GM21381 (cell line): Measurements from ENCODE around the gene LMOD3.

Experiments
- ATAC-seq: cut with Tn5 transposase; IDR thresholded peaks from one replicate; pipeline ENCODE4 v1.9.1; 2021; ENCODE audit warnings: mild to moderate bottlenecking, moderate library complexity; ENCODE audit not compliant: unreplicated experiment

LMOD3 gene

DNA sequence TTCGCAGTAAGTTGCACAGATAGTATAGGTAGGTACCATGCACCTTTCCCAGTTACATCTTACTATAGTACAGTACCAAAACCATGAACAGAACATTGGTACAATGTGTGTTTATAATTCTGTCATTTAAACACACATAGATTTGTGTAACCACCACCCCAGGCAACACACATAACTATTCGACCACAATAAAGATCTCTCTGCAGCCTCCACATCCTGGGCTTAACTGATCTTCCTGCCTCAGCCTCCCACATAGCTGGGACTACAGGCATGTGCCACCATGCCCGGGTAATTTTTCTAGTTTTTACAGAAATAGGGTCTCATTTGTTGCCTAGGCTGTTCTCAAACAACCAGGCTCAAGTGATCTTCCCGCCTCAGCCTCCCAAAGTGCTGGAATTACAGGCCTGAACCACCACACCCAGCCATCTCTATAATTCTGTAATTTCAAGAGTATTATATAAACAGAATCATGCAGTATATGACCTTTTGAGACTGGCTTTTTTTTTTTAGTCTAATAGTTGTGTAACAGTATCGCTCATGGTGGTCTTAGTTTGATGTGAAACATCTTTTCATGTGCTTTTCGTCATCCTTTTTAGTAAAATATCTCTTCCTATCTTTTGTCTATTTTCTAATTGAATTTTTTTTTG, 57.0 kb downstream of the LMOD3 start:
- no peak for ATAC-seq

DNA sequence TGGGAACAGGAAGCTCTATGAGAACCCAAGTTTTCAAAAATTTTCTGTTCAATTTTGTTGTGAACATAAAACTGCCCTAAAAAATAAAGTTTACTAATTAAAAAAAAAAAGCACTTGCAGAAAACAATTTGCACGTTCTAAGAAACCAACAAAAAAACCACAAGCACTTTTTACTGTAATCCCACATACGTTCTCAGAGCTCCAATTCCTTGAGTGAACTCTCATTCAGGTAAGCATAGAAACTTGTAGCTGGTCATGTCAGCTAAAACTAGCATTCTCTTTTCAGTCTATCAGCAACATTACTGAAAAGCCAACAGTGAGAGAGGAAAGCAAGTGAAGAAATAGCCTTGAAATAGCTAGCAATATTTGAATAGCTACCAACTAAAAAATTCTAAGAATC, 58.8 kb downstream of the LMOD3 start:
- ATAC-seq, result no peak

DNA sequence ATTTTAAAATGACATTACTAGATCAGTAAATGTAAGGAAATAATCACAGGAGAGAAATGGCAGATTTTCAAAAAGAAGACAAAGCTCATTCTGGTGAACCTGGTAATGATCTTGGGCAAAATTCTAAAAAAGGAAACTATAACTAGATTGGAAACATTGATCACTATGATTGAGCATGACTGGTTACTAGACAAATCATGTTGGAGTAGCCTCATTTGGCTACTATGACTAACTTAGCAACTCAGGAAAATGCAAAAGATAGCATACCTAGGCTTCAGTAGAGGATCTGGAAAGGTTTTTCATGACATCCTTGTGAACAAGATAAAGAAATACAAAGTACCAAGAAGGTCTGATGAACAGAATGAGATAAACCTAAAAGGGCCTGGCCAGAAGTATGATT, 62.7 kb downstream of the LMOD3 start:
- no peak for ATAC-seq

DNA sequence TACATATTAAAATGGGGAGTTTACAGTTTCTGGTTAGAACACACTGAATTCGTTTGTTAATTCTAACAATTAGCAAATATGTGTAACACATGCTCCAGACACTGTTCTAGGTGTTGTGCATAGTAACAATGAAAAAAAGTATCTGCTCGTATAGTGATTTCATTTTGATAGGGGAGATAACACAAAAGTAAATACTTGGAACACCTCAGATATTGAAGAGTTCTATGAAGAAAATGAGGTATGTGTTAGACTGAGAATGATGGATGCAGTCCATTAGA, 63.5 kb downstream of the LMOD3 start:
- ATAC-seq, result no peak

DNA sequence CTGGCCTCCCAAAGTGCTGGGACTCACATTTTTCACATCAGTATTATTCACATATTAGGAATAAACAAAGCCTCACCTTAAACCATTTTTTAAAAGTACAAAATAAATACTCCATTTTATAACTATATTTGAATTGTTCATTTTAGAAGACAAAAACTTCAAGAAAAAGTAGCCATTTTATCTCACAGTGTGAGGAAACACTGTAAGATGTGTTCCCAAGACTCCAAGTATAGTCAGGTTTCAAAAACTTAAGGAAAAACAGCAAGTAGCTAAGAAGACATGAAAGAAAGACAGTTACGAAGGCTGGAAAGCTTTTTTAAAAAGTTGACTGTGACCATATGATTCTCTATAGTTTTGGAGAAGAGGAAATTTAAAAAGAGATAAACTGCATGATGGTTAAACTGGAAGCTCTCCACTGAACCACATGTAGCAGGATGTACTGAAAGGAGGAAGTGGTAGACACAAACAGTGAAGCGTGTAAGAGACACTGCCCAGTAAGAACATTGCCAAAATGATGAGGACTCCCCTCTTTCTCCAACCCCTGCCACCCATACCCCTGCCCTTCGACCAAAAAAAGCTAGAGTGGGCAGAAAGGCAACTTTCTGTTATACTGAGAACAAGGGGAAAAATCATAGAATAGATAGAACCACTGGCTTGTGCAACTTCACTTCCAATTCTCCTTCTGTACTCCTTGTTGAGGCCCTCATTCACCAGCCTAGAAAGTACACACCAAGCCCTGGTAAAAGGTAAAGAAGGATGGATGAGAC, 64.0 kb downstream of the LMOD3 start:
- ATAC-seq, result peak; percentile 98
